GF-D8 (cell line): Measurements from ENCODE around the gene OARD1.
"Not testable (repeated sequence)": the region's sequence is repeated elsewhere in the genome, so short reads cannot be mapped to it uniquely, and the experiment has no call there.

Experiments used
- DNase-seq: peaks from one replicate; lab custom pipeline; 2025; lab: John Stamatoyannopoulos, UW

The OARD1 gene

GRCh38 chr6:41025966-41026530 lies 46.1 kb downstream of the OARD1 start:
- DNase-seq = no peak

GRCh38 chr6:41023114-41023513 lies 49.0 kb downstream of the OARD1 start:
- no peak for DNase-seq

- no peak for DNase-seq
These were observed 49.9 kb downstream of the OARD1 start for GRCh38 chr6:41022294-41022693.

- DNase-seq = no peak
These were observed 50.3 kb downstream of the OARD1 start for GRCh38 chr6:41021832-41022231.

- DNase-seq = no peak
These were observed 54.5 kb downstream of the OARD1 start for GRCh38 chr6:41017663-41018062.

- DNase-seq = not testable (repeated sequence)
These were observed 56.3 kb downstream of the OARD1 start for GRCh38 chr6:41015860-41016259.

- no peak for DNase-seq
These were observed 57.4 kb downstream of the OARD1 start for GRCh38 chr6:41014780-41015179.
